BLaER1 (cell line): ENCODE measurements around the gene COL24A1.

Experiments
- H3K27ac ChIP-seq: shearing (Covaris generic); formaldehyde crosslinking; 2 replicates; pipeline ENCODE4 v1.8.1; 2022
- H3K27me3 ChIP-seq: shearing (Covaris generic); formaldehyde crosslinking; 2 replicates; pipeline ENCODE4 v1.8.1; 2022
- H3K36me3 ChIP-seq: shearing (Covaris generic); formaldehyde crosslinking; 2 replicates; pipeline ENCODE4 v1.8.1; 2022
- H3K4me1 ChIP-seq: shearing (Covaris generic); formaldehyde crosslinking; 2 replicates; pipeline ENCODE4 v1.8.1; 2022
- H3K4me2 ChIP-seq: shearing (Covaris generic); formaldehyde crosslinking; 2 replicates; pipeline ENCODE4 v1.8.1; 2022
- H3K4me3 ChIP-seq: shearing (Covaris generic); formaldehyde crosslinking; 2 replicates; pipeline ENCODE4 v1.8.1; 2022
- H3K9ac ChIP-seq: shearing (Covaris generic); formaldehyde crosslinking; 2 replicates; pipeline ENCODE4 v1.8.1; 2022
- H3K9me3 ChIP-seq: shearing (Covaris generic); formaldehyde crosslinking; 2 replicates; pipeline ENCODE4 v1.8.1; 2022
- H4K20me1 ChIP-seq: shearing (Covaris generic); formaldehyde crosslinking; 2 replicates; pipeline ENCODE4 v1.8.1; 2022
- Cebpa-rat ChIP-seq: shearing (Covaris generic); IDR thresholded peaks from 2 replicates; pipeline ENCODE4 v1.8.1; 2022

Gene COL24A1

GRCh38 chr1:85683292-85684025, 473.1 kb downstream of the COL24A1 start:
- Histone ChIP-seq H3K9ac (no peak overlapping the region), H3K4me2 (no peak overlapping the region), H3K4me3 (no peak overlapping the region), H3K27ac (no peak overlapping the region), H4K20me1 (peaks cover 18% of the 10 kb centered on the region), H3K36me3 (peaks cover 48% of the 10 kb centered on the region), H3K4me1 (no peaks in the 10 kb centered on the region), H3K9me3 (no peaks in the 10 kb centered on the region), H3K27me3 (no peaks in the 10 kb centered on the region)
- no peak for TF ChIP-seq Cebpa-rat

GRCh38 chr1:85681087-85681486, 475.5 kb downstream of the COL24A1 start:
- Histone ChIP-seq H3K27ac (no peak overlapping the region), H3K4me1 (no peaks in the 10 kb centered on the region), H3K4me2 (no peak overlapping the region), H4K20me1 (peaks cover 15% of the 10 kb centered on the region), H3K27me3 (no peaks in the 10 kb centered on the region), H3K9me3 (no peaks in the 10 kb centered on the region), H3K4me3 (no peak overlapping the region), H3K9ac (no peak overlapping the region), H3K36me3 (peaks cover 52% of the 10 kb centered on the region)
- no peak for TF ChIP-seq Cebpa-rat
